IPS DF 6.9 (cell line): ENCODE results near the gene KIF3C.
"Not testable (repeated sequence)": the region's sequence is repeated elsewhere in the genome, so short reads cannot be mapped to it uniquely, and the experiment has no call there.

Source experiments
- DNase-seq: peaks from one replicate; pipeline ENCODE4 v3.0.0-alpha.2; 2013; ENCODE audit warnings: low read depth, low spot score
- H3K27ac ChIP-seq: one replicate; pipeline ENCODE4 v1.5.1; 2013; ENCODE audit warnings: low read length, control low read depth
- H3K27me3 ChIP-seq: 2 replicates; pipeline ENCODE4 v1.6.1; 2013; ENCODE audit warnings: mild to moderate bottlenecking, low read length; ENCODE audit not compliant: control insufficient read depth, insufficient read depth
- H3K36me3 ChIP-seq: 2 replicates; pipeline ENCODE4 v1.6.1; 2013; ENCODE audit warnings: low read length; ENCODE audit not compliant: control insufficient read depth, insufficient read depth
- H3K4me1 ChIP-seq: 2 replicates; pipeline ENCODE4 v1.6.1; 2013; ENCODE audit warnings: low read length; ENCODE audit not compliant: control insufficient read depth, insufficient read depth
- H3K4me3 ChIP-seq: 2 replicates; pipeline ENCODE4 v1.5.1; 2013; ENCODE audit warnings: mild to moderate bottlenecking, low read length
- H3K9me3 ChIP-seq: 2 replicates; pipeline ENCODE4 v1.6.1; 2013; ENCODE audit warnings: low read length, inconsistent platforms; ENCODE audit not compliant: control insufficient read depth, insufficient read depth
- WGBS: extraction: QIAGEN DNeasy Blood & Tissue Kit; methylation state at CpG from one replicate; pipeline ENCODE4 v1.1.7; 2013; ENCODE audit warnings: mixed read lengths, missing lambda C conversion rate; ENCODE audit not compliant: insufficient read length, insufficient coverage; 5-methylcytosine and 5-hydroxymethylcytosine counted together

The KIF3C gene

DNA sequence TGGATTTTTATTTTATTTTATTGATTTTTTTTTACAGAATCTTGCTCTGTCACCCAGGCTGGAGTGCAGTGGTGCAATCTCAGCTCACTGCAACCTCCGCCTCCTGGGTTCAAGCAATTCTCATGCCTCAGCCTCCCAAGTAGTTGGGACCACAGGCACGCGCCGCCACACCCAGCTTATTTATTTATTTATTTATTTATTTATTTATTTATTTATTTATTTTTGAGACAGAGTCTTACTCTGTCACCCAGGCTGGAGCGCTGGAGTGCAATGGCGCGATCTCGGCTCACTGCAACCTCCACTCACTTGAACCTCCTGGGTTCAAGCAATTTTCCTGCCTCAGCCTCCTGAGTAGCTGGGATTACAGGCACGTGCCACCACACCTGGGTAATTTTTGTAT, 86.0 kb downstream of the KIF3C start:
- not testable (repeated sequence) for H3K27me3 ChIP-seq, H3K9me3 ChIP-seq, H3K27ac ChIP-seq, DNase-seq, H3K4me3 ChIP-seq, H3K4me1 ChIP-seq, H3K36me3 ChIP-seq
- no CpG with 5 or more reads among the region's 9 CpGs for WGBS

DNA sequence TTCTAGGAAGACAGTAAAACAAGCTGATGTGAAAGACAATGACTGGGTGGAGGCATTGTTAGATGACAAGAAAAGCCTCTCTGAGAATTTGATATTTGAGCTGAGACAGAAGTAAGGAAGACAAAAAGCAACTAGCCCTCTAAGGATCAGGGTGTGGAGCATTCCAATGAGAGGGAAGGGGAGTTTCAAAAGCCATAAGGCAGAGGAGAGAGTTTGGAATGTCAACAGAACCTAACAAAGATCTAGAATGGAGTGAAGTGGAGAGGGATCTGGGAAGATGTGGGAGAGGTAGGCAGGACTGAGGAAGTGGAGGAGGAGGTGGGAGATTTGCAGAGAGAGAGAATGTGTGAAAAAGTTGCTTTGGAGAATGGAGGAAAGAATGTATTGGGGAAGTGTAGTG, 86.7 kb downstream of the KIF3C start:
- H3K4me3 ChIP-seq: no peak overlapping the region
- no peaks in the 10 kb centered on the region for H3K36me3 ChIP-seq
- no peak for DNase-seq
- H3K27ac ChIP-seq: no peak overlapping the region
- H3K9me3 ChIP-seq: no peaks in the 10 kb centered on the region
- H3K4me1 ChIP-seq: no peaks in the 10 kb centered on the region
- H3K27me3 ChIP-seq: no peaks in the 10 kb centered on the region

DNA sequence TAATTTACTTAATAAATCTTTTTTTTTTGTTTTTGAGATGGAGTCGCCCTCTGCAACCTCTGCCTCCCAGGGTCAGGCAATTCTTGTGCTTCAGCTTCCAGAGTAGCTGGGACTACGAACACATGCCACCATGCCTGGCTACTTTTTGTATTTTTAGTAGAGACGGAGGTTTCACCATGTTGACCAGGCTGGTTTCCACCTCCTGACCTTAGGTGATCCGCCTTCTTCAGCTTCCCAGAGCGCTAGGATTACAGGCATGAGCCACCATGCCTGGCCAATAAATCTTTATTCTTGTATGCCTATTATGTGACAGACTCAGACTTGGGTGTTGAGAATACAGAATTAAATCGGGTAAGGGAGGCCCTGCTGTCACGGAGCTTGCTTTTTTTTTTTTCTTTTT, 87.3 kb downstream of the KIF3C start:
- DNase-seq: no peak
- no peaks in the 10 kb centered on the region for H3K36me3 ChIP-seq
- no peak overlapping the region for H3K4me3 ChIP-seq
- H3K27me3 ChIP-seq: no peaks in the 10 kb centered on the region
- no CpG with 5 or more reads among the region's 7 CpGs for WGBS
- no peak overlapping the region for H3K27ac ChIP-seq
- no peaks in the 10 kb centered on the region for H3K9me3 ChIP-seq
- H3K4me1 ChIP-seq: no peaks in the 10 kb centered on the region

DNA sequence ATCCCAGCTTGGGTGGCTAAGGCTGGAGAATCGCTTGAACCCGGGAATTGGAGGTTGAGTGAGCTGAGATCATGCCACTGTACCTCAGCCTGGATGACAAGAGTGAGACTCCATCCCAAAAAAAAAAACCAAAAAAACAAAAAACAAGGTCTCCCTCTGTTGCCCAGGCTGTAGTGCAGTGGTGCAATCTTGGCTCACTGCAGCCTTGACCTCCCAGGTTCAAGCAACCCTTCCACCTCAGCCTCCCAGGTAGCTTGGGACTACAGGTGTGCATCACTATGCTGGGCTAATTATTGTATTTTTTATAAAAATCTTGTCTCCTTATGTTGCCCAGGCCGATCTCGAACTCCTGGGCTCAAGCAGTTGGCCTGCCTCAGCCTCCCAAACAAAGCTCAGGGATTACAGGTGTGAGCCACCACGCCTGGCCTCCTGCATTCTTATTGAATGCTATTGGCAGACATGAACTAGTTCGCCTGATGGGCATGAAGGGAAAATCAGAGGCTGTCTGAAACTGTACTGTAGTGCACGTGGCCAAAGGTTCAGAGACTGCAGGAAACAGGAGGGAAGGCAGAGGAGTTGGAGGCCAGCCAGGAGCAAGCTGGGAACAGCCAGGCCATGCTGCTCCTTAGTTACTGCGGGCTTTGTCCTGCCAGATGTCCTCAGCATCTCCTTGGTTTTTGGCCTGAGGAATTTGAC, 88.0 kb downstream of the KIF3C start:
- Histone ChIP-seq H3K36me3 (no peaks in the 10 kb centered on the region), H3K9me3 (no peaks in the 10 kb centered on the region), H3K27ac (no peak overlapping the region), H3K27me3 (no peaks in the 10 kb centered on the region), H3K4me1 (no peaks in the 10 kb centered on the region), H3K4me3 (no peak overlapping the region)
- WGBS: no CpG with 5 or more reads among the region's 8 CpGs
- no peak for DNase-seq

DNA sequence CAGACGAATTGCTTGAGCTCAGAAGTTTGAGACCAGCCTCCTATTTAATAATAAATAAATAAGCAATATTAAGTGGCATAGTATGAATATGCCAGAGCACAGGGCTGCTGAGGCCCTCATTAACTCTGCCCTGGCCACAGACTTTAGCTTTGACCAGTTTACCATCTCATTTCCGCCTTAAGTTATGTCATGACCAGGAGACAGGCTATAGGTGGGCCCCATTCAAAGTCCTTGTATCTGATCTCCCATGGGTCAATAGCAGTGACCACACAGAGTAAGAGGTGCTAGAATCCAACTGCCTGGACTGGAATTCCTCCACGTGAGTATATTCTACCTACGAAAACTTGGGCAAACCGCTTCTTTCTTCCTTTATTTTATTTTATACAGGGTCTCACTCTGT, 90.6 kb downstream of the KIF3C start:
- H3K9me3 ChIP-seq: no peaks in the 10 kb centered on the region
- H3K27ac ChIP-seq: no peak overlapping the region
- no peak for DNase-seq
- no CpG with 5 or more reads among the region's 5 CpGs for WGBS
- H3K4me1 ChIP-seq: no peaks in the 10 kb centered on the region
- H3K4me3 ChIP-seq: no peak overlapping the region
- H3K36me3 ChIP-seq: no peaks in the 10 kb centered on the region
- H3K27me3 ChIP-seq: no peaks in the 10 kb centered on the region

DNA sequence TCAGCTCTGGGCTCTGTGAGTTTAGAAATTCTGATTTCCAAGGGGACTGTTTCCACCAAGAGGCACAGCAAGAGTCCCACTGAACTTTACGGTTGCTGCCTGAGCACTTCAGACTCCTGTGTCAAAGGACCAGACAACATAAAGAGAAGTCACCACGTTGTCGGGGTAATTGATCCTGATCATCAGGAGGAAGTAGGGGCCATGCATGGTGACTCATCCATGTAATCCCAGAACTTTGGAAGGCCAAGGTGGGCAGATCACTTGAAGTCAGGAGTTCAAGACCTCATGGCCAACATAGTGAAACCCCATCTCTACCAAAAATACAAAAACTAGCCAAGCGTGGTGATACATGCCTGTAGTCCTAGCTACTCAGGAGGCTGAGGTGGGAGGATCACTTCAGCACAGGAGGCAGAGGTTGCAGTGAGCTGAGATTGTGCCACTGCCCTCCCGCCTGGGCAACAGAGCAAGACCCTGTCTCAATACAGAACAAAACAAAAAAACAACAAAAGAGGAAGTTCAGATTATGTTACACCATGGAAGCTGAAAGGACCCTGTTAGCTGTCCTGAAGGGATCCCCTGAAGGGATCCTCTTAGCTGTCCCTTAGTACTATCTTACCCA, 94.6 kb downstream of the KIF3C start:
- no CpG with 5 or more reads among the region's 5 CpGs for WGBS
- DNase-seq: no peak
- Histone ChIP-seq H3K4me1 (no peaks in the 10 kb centered on the region), H3K4me3 (no peak overlapping the region), H3K27ac (no peak overlapping the region), H3K9me3 (no peaks in the 10 kb centered on the region), H3K36me3 (no peaks in the 10 kb centered on the region), H3K27me3 (0 out of 2 replicates have a peak, but pooled peaks cover 1% of the 10 kb centered on the region)

DNA sequence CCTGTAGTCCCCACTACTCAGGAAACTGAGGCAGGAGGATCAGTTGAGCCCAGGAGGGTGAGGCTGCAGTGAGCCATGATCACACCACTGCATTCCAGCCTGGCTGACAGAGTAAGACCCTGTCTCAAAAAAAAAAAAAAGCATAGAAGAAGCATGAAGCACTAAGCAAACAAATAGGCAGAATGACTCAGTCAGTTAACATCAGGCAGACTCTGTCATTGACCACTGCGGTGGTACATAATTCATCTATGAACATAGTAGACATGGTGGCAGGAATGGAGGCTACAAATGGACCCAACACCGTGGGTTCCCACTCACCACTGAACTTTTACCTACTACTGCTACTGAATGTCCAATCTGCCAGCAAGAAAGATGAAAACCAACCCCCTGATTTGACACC, 96.4 kb downstream of the KIF3C start:
- Histone ChIP-seq H3K9me3 (no peaks in the 10 kb centered on the region), H3K36me3 (no peaks in the 10 kb centered on the region), H3K27ac (no peak overlapping the region), H3K4me1 (no peaks in the 10 kb centered on the region), H3K27me3 (0 out of 2 replicates have a peak, but pooled peaks cover 1% of the 10 kb centered on the region), H3K4me3 (no peak overlapping the region)
- no CpG with 5 or more reads among the region's 2 CpGs for WGBS
- no peak for DNase-seq

DNA sequence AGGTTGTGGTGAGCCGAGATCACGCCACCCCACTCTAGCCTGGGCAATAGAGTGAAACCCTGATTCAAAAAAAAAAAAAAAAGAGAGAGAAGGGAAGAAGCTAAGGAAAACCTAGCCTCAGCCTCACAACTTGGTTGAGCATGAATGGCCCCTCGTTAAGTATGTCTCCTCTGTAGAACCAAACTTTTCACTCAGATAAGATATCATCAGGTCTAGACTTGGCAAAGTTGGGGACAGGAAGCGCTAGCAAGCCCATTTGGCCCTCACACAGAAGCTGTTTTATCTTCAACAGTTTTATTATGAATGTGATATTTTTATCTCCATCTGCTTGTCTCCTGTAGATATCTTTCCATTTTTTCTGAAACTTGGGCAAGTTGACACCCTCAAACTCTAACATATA, 100.5 kb downstream of the KIF3C start:
- no CpG with 5 or more reads among the region's 4 CpGs for whole genome bisulfite sequencing

DNA sequence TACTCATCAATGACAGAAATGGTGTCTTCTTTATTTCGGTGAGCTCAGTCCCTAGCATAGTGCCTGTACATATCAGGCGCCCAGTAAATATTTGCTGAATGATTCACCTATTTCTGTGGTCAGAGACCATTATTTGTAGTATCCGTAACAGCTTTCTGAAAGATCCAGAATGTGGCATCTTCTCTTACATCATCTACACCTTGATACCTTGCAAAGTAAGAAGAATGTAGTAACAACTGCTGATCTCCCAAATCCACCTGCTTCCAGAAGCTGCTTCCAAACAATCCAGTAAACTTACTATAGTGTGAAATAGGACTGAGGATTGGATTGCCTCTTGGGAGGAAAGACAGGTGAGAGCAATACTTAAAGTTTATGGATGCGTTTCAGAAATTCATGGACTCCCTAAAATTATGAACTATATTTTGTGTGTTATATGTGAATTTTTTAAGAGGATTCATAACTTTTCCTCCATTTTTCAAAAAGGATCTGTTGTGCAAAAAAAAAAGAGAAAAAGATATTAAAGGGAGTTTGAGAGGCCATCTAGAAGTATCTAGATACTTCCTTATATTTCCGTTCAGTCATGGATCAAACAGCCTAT, 103.1 kb downstream of the KIF3C start:
- no peak for DNase-seq
- Histone ChIP-seq H3K27ac (no peak overlapping the region), H3K4me3 (no peak overlapping the region), H3K4me1 (no peaks in the 10 kb centered on the region), H3K9me3 (no peaks in the 10 kb centered on the region), H3K27me3 (0 out of 2 replicates have a peak, but pooled peaks cover 1% of the 10 kb centered on the region), H3K36me3 (no peaks in the 10 kb centered on the region)
- no CpG with 5 or more reads among the region's 5 CpGs for WGBS

More for the DNA sequence above, 100.5 kb downstream of the KIF3C start:
- no peaks in the 10 kb centered on the region for H3K4me1 ChIP-seq
- no peak overlapping the region for H3K27ac ChIP-seq
- DNase-seq: no peak
- no peaks in the 10 kb centered on the region for H3K36me3 ChIP-seq
- no peaks in the 10 kb centered on the region for H3K9me3 ChIP-seq
- 0 out of 2 replicates have a peak, but pooled peaks cover 1% of the 10 kb centered on the region for H3K27me3 ChIP-seq
- no peak overlapping the region for H3K4me3 ChIP-seq

DNA sequence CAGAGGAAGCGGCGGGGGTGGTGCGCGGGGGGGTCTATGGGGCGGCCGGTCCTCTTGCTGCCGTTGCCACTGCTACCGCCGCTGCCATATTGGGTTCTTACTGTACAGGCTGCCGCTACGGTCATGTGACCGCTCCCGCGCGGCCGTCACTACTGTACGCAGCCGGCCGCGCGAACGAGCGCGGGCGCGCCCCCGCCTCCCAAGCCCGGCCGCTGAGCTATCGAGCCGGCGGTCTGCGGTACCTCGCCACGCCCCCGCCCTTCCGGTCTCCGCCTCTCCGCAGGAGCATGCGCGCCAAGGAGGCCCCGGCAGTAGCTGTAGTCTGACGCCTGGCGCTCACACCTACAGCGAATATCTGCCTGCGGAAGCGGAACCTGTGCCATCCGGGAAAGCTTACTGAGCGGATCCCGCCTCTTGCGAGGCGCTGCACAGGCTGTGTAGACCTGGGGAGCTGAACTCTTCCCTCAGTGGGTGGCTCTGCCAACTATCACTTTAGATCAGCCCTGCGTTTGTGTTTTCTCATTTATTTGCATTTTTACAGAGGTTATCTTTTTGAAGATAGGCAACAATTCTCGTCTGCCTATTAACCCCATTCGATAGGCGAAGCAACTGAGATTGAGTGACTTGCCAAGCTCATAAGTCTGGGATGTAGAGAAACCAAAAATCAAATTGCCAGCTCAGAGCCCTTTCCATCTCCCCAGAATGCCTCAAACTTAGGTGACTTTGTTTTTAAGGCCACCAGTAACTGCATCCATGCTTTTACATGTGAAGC, 103.8 kb downstream of the KIF3C start, which contains the start of gene ASXL2:
Gene ASXL2, minus strand, starts transcription at position 127 of the 772 bp plus-strand sequence. CDS start 265 bp downstream, outside the sequence.
- Histone ChIP-seq H3K36me3 (no peaks in the 10 kb centered on the region), H3K4me3 (peak within 1 kb of the TSS; percentile 64), H3K27ac (no peak within 1 kb of the TSS), H3K27me3 (no peaks in the 10 kb centered on the region), H3K9me3 (no peaks in the 10 kb centered on the region), H3K4me1 (no peaks in the 10 kb centered on the region)
- no CpG with 5 or more reads among the region's 56 CpGs for WGBS
- DNase-seq: peak; percentile 92
